HS-27A (cell line): ENCODE results near the gene OR3A3.

ENCODE experiments used
- DNase-seq: peaks from one replicate; pipeline ENCODE4 v3.0.0-alpha.2; 2012; ENCODE audit warnings: low read depth, missing footprints

OR3A3 gene

DNA sequence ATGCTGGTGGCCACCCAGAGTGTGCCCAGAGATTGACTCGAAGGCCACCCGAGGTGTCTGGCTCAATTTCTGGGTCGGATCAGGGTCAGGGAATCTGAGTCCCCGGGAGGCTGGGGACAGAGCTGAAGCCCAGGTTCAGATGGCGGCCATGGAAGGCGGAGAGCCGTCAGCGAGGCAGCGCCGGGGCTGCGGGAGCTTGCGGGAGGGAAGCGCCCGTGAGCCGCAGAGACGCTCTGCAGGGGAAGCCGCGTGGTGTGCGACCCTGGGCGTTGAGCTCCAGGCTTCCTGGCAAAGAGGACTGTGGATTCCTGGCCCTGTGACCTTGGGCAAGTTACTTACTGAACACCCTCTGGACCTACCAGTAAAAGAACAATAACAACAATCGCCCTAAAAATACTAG, 61.0 kb downstream of the OR3A3 start:
- DNase-seq: no peak
